Neural progenitor cell (in vitro differentiated cells): ENCODE measurements around the gene LRP2BP. TPM values are rescaled to one million over a fixed set of nuclear protein-coding genes. Genes with fewer than 3 reads are reported as not detected.

Experiments used
- DNase-seq: peaks from one replicate; pipeline ENCODE4 v3.0.0-alpha.2; 2016; ENCODE audit warnings: low spot score
- H2AFZ ChIP-seq: fragments of 200-600 bp; sonication (generic); replicated peaks from 2 replicates; pipeline ENCODE4 v1.6.1; 2016; ENCODE audit warnings: antibody characterized with exemption
- H3F3A ChIP-seq: fragments of 200-600 bp; sonication (generic); 2 replicates; pipeline ENCODE4 v1.6.1; 2016; ENCODE audit warnings: antibody characterized with exemption, low read depth
- H3K27ac ChIP-seq: fragments of 200-600 bp; sonication (generic); 2 replicates; pipeline ENCODE4 v1.5.1; 2016; ENCODE audit warnings: mild to moderate bottlenecking
- H3K27me3 ChIP-seq: fragments of 200-600 bp; sonication (generic); 2 replicates; pipeline ENCODE4 v1.6.1; 2016; ENCODE audit warnings: mild to moderate bottlenecking, moderate library complexity
- H3K36me3 ChIP-seq: fragments of 200-600 bp; sonication (generic); 2 replicates; pipeline ENCODE4 v1.5.1; 2016
- H3K4me1 ChIP-seq: fragments of 200-600 bp; sonication (generic); 2 replicates; pipeline ENCODE4 v1.6.1; 2016; ENCODE audit warnings: mixed run types
- H3K4me2 ChIP-seq: fragments of 200-600 bp; sonication (generic); 2 replicates; pipeline ENCODE4 v1.6.1; 2016
- H3K4me3 ChIP-seq: fragments of 200-600 bp; sonication (generic); 2 replicates; pipeline ENCODE4 v1.5.1; 2016
- H3K79me2 ChIP-seq: fragments of 200-600 bp; sonication (generic); 2 replicates; pipeline ENCODE4 v1.6.1; 2016; ENCODE audit warnings: low read depth
- H3K9ac ChIP-seq: fragments of 200-600 bp; sonication (generic); 2 replicates; pipeline ENCODE4 v1.6.1; 2016
- H3K9me3 ChIP-seq: fragments of 200-600 bp; sonication (generic); 2 replicates; pipeline ENCODE4 v1.5.1; 2016; ENCODE audit warnings: low read depth
- H4K20me1 ChIP-seq: fragments of 200-600 bp; sonication (generic); 2 replicates; pipeline ENCODE4 v1.6.1; 2016; ENCODE audit warnings: low read depth
- H3K27ac Mint-ChIP-seq: 3 replicates; pipeline ENCODE4 v1.8.0; 2021; ENCODE audit warnings: mixed read lengths
- H3K27me3 Mint-ChIP-seq: 2 replicates; pipeline ENCODE4 v1.8.0; 2022; ENCODE audit warnings: low read depth, mild to moderate bottlenecking, inconsistent platforms, moderate library complexity, mixed read lengths; ENCODE audit not compliant: insufficient read depth
- H3K36me3 Mint-ChIP-seq: 3 replicates; pipeline ENCODE4 v1.8.0; 2021; ENCODE audit warnings: mixed read lengths
- H3K4me1 Mint-ChIP-seq: 3 replicates; pipeline ENCODE4 v1.8.0; 2021; ENCODE audit warnings: mixed read lengths
- H3K4me3 Mint-ChIP-seq: 3 replicates; pipeline ENCODE4 v1.8.0; 2021; ENCODE audit warnings: mild to moderate bottlenecking, moderate library complexity, mixed read lengths
- H3K9me3 Mint-ChIP-seq: 3 replicates; pipeline ENCODE4 v1.8.0; 2020; ENCODE audit warnings: mixed read lengths
- CTCF ChIP-seq: fragments of 200-600 bp; sonication (generic); IDR thresholded peaks from 2 replicates; pipeline ENCODE4 v1.5.1; 2017; ENCODE audit warnings: antibody characterized with exemption, mild to moderate bottlenecking
- EZH2 ChIP-seq: fragments of 200-600 bp; sonication (generic); IDR thresholded peaks from 2 replicates; pipeline ENCODE4 v1.6.1; 2017; ENCODE audit warnings: antibody characterized with exemption, mild to moderate bottlenecking, moderate library complexity
- EZH2phosphoT487 ChIP-seq: fragments of 200-600 bp; sonication (generic); IDR thresholded peaks from 2 replicates; pipeline ENCODE4 v1.6.1; 2017; ENCODE audit warnings: antibody characterized with exemption
- total RNA-seq: library from RNA; depleted of rRNA; stranded (reverse); fragments of >200 nt; gene quantifications from 2 replicates; pipeline ENCODE4 v1.2.3, GENCODE V29; 2015; ENCODE audit warnings: low replicate concordance

LRP2BP gene
- 0.69 and 1.3 TPM in 2 replicates for total RNA-seq

GRCh38 chr4:185395238-185395955 is at the start of gene LRP2BP:
TSS of gene LRP2BP (minus strand) at chr4:185395924. CDS start at chr4:185378186, 17,738 bp downstream.
- peaks cover 38% of the 10 kb centered on the region for H3F3A ChIP-seq
- H2AFZ ChIP-seq = peak within 1 kb of the TSS; percentile 65
- H3K27me3 ChIP-seq = peaks cover 12% of the 10 kb centered on the region
- peak within 1 kb of the TSS; percentile 80 for H3K4me2 ChIP-seq
- H3K36me3 Mint-ChIP-seq = peaks cover 4% of the 10 kb centered on the region
- H3K9me3 Mint-ChIP-seq = peaks cover 7% of the 10 kb centered on the region
- H3K79me2 ChIP-seq = no peaks in the 10 kb centered on the region
- H3K27ac Mint-ChIP-seq = peak within 1 kb of the TSS; percentile 98
- peaks cover 12% of the 10 kb centered on the region for H3K4me1 ChIP-seq
- peak within 1 kb of the TSS; percentile 88 for H3K4me3 Mint-ChIP-seq
- peaks cover 22% of the 10 kb centered on the region for H3K4me1 Mint-ChIP-seq
- peak within 1 kb of the TSS; percentile 44 for H3K4me3 ChIP-seq
- H4K20me1 ChIP-seq = no peaks in the 10 kb centered on the region
- peak within 1 kb of the TSS; percentile 73 for H3K27ac ChIP-seq
- TF ChIP-seq EZH2phosphoT487 = no peak
- DNase-seq = no peak
- peaks cover 9% of the 10 kb centered on the region for H3K36me3 ChIP-seq
- H3K9me3 ChIP-seq = no peaks in the 10 kb centered on the region
- H3K9ac ChIP-seq = no peak within 1 kb of the TSS
- peaks cover 5% of the 10 kb centered on the region for H3K27me3 Mint-ChIP-seq

GRCh38 chr4:185445209-185445608 is 49.5 kb upstream of the LRP2BP start:
- no peaks in the 10 kb centered on the region for H3K36me3 ChIP-seq
- no peaks in the 10 kb centered on the region for H4K20me1 ChIP-seq
- Mint-ChIP-seq H3K4me3 (no peak overlapping the region), H3K27me3 (no peaks in the 10 kb centered on the region), H3K27ac (no peak overlapping the region), H3K9me3 (no peaks in the 10 kb centered on the region), H3K4me1 (no peaks in the 10 kb centered on the region), H3K36me3 (no peaks in the 10 kb centered on the region)
- H3K27me3 ChIP-seq = no peaks in the 10 kb centered on the region
- H3K4me2 ChIP-seq = no peak overlapping the region
- H3K9ac ChIP-seq = no peak overlapping the region
- no peak for DNase-seq
- H3K9me3 ChIP-seq = no peaks in the 10 kb centered on the region
- H3F3A ChIP-seq = peaks cover under 1% of the 10 kb centered on the region
- H2AFZ ChIP-seq = no peak overlapping the region
- H3K27ac ChIP-seq = no peak overlapping the region
- H3K4me1 ChIP-seq = no peaks in the 10 kb centered on the region
- no peaks in the 10 kb centered on the region for H3K79me2 ChIP-seq
- TF ChIP-seq EZH2 (no peak), EZH2phosphoT487 (no peak), CTCF (no peak)
- no peak overlapping the region for H3K4me3 ChIP-seq

GRCh38 chr4:185441479-185441878 is 45.8 kb upstream of the LRP2BP start:
- Histone ChIP-seq H2AFZ (no peak overlapping the region), H3K9ac (no peak overlapping the region), H3K4me3 (no peak overlapping the region), H3K79me2 (no peaks in the 10 kb centered on the region), H3K4me2 (no peak overlapping the region), H3K4me1 (no peaks in the 10 kb centered on the region), H3K9me3 (no peaks in the 10 kb centered on the region), H3K36me3 (no peaks in the 10 kb centered on the region), H3K27ac (no peak overlapping the region), H3F3A (peaks cover 3% of the 10 kb centered on the region), H3K27me3 (no peaks in the 10 kb centered on the region), H4K20me1 (no peaks in the 10 kb centered on the region)
- no peak for TF ChIP-seq EZH2phosphoT487
- Mint-ChIP-seq H3K4me3 (no peak overlapping the region), H3K9me3 (no peaks in the 10 kb centered on the region), H3K27me3 (no peaks in the 10 kb centered on the region), H3K36me3 (no peaks in the 10 kb centered on the region), H3K4me1 (no peaks in the 10 kb centered on the region), H3K27ac (no peak overlapping the region)
- no peak for DNase-seq

- DNase-seq = no peak
- Mint-ChIP-seq H3K27ac (no peak overlapping the region), H3K27me3 (no peaks in the 10 kb centered on the region), H3K4me1 (no peaks in the 10 kb centered on the region), H3K4me3 (no peak overlapping the region), H3K36me3 (no peaks in the 10 kb centered on the region), H3K9me3 (no peaks in the 10 kb centered on the region)
- Histone ChIP-seq H3K36me3 (no peaks in the 10 kb centered on the region), H3K79me2 (no peaks in the 10 kb centered on the region), H3K27ac (no peak overlapping the region), H3K27me3 (no peaks in the 10 kb centered on the region), H3K4me1 (no peaks in the 10 kb centered on the region), H3K9ac (no peak overlapping the region), H3K4me3 (no peak overlapping the region), H4K20me1 (no peaks in the 10 kb centered on the region), H3K4me2 (no peak overlapping the region), H2AFZ (no peak overlapping the region), H3K9me3 (no peaks in the 10 kb centered on the region), H3F3A (peaks cover 3% of the 10 kb centered on the region)
- no peak for TF ChIP-seq EZH2
- TF ChIP-seq CTCF = no peak
- no peak for TF ChIP-seq EZH2phosphoT487
These were observed 42.1 kb upstream of the LRP2BP start for GRCh38 chr4:185437809-185438208.
